CD4-positive, alpha-beta T cell treated with Interleukin-2 at 100 ng/mL for 4 hours (primary cell): ENCODE measurements around the gene QSOX2.
A peak's percentile ranks its signal among the peaks of the same experiment; 100 is the strongest.

Source experiments
- DNase-seq: peaks from one replicate; pipeline ENCODE4 v3.0.0-alpha.2; 2020; ENCODE audit warnings: low spot score

Gene QSOX2

GRCh38 chr9:136245219-136246150 lies at the start of gene QSOX2:
TSS of gene QSOX2 (minus strand) at chr9:136245812. CDS start at chr9:136245803, 9 bp downstream.
- DNase-seq, result peak; percentile 80

- no peak for DNase-seq
These were observed 49.4 kb upstream of the QSOX2 start for GRCh38 chr9:136295055-136295454.

- no peak for DNase-seq
These were observed 48.8 kb upstream of the QSOX2 start for GRCh38 chr9:136294437-136294836.

GRCh38 chr9:136293476-136294077 lies 48.0 kb upstream of the QSOX2 start:
- DNase-seq, result no peak

GRCh38 chr9:136292591-136293448 lies 47.2 kb upstream of the QSOX2 start:
- no peak for DNase-seq

- no peak for DNase-seq
These were observed 46.5 kb upstream of the QSOX2 start for GRCh38 chr9:136292026-136292538.

GRCh38 chr9:136291306-136292025 lies 45.9 kb upstream of the QSOX2 start:
- no peak for DNase-seq

GRCh38 chr9:136290508-136291000 lies 44.9 kb upstream of the QSOX2 start:
- no peak for DNase-seq

GRCh38 chr9:136289651-136290507 lies 44.3 kb upstream of the QSOX2 start:
- DNase-seq, result no peak

- no peak for DNase-seq
These were observed 42.5 kb upstream of the QSOX2 start for GRCh38 chr9:136287960-136288753.

- no peak for DNase-seq
These were observed 41.4 kb upstream of the QSOX2 start for GRCh38 chr9:136286987-136287379.

- DNase-seq, result no peak
These were observed 40.9 kb upstream of the QSOX2 start for GRCh38 chr9:136286359-136286986.

- no peak for DNase-seq
These were observed 40.1 kb upstream of the QSOX2 start for GRCh38 chr9:136285501-136286358.

- no peak for DNase-seq
These were observed 39.3 kb upstream of the QSOX2 start for GRCh38 chr9:136284951-136285350.

GRCh38 chr9:136284311-136284710 lies 38.7 kb upstream of the QSOX2 start:
- DNase-seq, result no peak

- DNase-seq, result peak; percentile 71
These were observed 38.0 kb upstream of the QSOX2 start for GRCh38 chr9:136283291-136284235.
